K562 (cell line): ENCODE measurements around the gene FAM20B. TPM values are rescaled to one million over a fixed set of nuclear protein-coding genes. Genes with fewer than 3 reads are reported as not detected.

Experiments
- ATAC-seq: fragments of 200-7000 bp; cut with Tn5 transposase; 3 replicates; pipeline ENCODE4 v1.9.1; 2020; ENCODE audit warnings: moderate library complexity
- BruUV-seq: library from RNA; stranded (reverse); fragments of 400-500 nt; replicated peaks from 2 replicates; lab custom pipeline; 2021; lab: Mats Ljungman, UMichigan
- CTCF ChIA-PET: fragments of 300-600 bp; formaldehyde crosslinking; extraction: SDS; loops from one replicate; lab custom pipeline; 2021; ENCODE audit warnings: low intra/inter-chr PET ratio; lab: Yijun Ruan, JAX
- POLR2A ChIA-PET: fragments of 300-600, 350-650 bp; sonication (Branson Sonifier 250); formaldehyde crosslinking; extraction: SDS; loops from one replicate; lab custom pipeline; 2021; ENCODE audit warnings: antibody characterized with exemption, inconsistent platforms; lab: Yijun Ruan, JAX
- DNase-seq, 4 experiments: peaks; one replicate each; pipeline versions ENCODE4 v3.0.0 to v3.0.0-alpha.2; 2011 to 2018; ENCODE audit warnings: low spot score in 3 of 4, mixed read lengths in 3 of 4; ENCODE audit errors: extremely low read depth in 1 of 4
- FAIRE-seq: peaks from 2 replicates; lab custom pipeline; 2011; peaks lifted over from hg19 to GRCh38; lab: Jason Lieb, UNC
- H2AFZ ChIP-seq: 2 replicates; pipeline ENCODE4 v1.6.0; 2011; ENCODE audit warnings: low read depth, low read length, control low read depth, inconsistent platforms
- H3K27ac ChIP-seq: fragments of 200-600 bp; 3 replicates; pipeline ENCODE4 v1.8.0; 2011; ENCODE audit warnings: low read depth, mild to moderate bottlenecking, control low read depth, inconsistent platforms, low read length, moderate library complexity, mixed read lengths; ENCODE audit errors: extremely low read depth
- H3K27me3 ChIP-seq, 2 experiments: fragments of 300-600 bp in 1 of 2; 2 replicates in 1 of 2; 3 replicates in 1 of 2; pipeline versions ENCODE4 v1.6.0 to v1.8.0; 2011; ENCODE audit warnings: inconsistent platforms in 2 of 2, low read length in 2 of 2, mild to moderate bottlenecking in 1 of 2, mixed read lengths in 1 of 2, moderate library complexity in 1 of 2; ENCODE audit not compliant: control insufficient read depth in 2 of 2, insufficient read depth in 2 of 2
- H3K36me3 ChIP-seq: fragments of 300-600 bp; 3 replicates; pipeline ENCODE4 v1.8.0; 2011; ENCODE audit warnings: mild to moderate bottlenecking, low read length, inconsistent platforms; ENCODE audit not compliant: control insufficient read depth, insufficient read depth
- H3K4me1 ChIP-seq, 2 experiments: fragments of 200-600 bp in 1 of 2; replicated peaks in 1 of 2; 2 replicates in 1 of 2; 3 replicates in 1 of 2; pipeline versions ENCODE4 v1.5.1 to v1.8.0; 2011; ENCODE audit warnings: inconsistent platforms in 2 of 2, low read length in 2 of 2, mild to moderate bottlenecking in 1 of 2, mixed read lengths in 1 of 2, moderate library complexity in 1 of 2; ENCODE audit not compliant: control insufficient read depth in 2 of 2, insufficient read depth in 2 of 2
- H3K4me2 ChIP-seq: 2 replicates; pipeline ENCODE4 v1.6.1; 2011; ENCODE audit warnings: low read length, control low read depth, inconsistent platforms, mixed read lengths; ENCODE audit not compliant: insufficient read depth
- H3K4me3 ChIP-seq: fragments of 200-600 bp; sonication (generic), shearing (Covaris generic); 2 replicates; pipeline ENCODE4 v1.5.1; 2016; ENCODE audit warnings: control low read depth, inconsistent platforms
- H3K79me2 ChIP-seq: fragments of 200-600 bp; 3 replicates; pipeline ENCODE4 v1.8.0; 2011; ENCODE audit warnings: low read length, inconsistent platforms; ENCODE audit not compliant: control insufficient read depth, insufficient read depth
- H3K9ac ChIP-seq, 2 experiments: 2 replicates each; pipeline versions ENCODE4 v1.6.0 to v1.6.1; 2011; ENCODE audit warnings: low read depth in 2 of 2, low read length in 2 of 2, control low read depth in 1 of 2, inconsistent platforms in 1 of 2, mild to moderate bottlenecking in 1 of 2, mixed read lengths in 1 of 2; ENCODE audit not compliant: insufficient read depth in 1 of 2
- H3K9me1 ChIP-seq: one replicate; pipeline ENCODE4 v1.6.0; 2011; ENCODE audit warnings: inconsistent platforms, mild to moderate bottlenecking, low read length, moderate library complexity; ENCODE audit not compliant: control insufficient read depth, insufficient read depth
- H3K9me3 ChIP-seq: replicated peaks from 2 replicates; pipeline ENCODE4 v1.5.1; 2011; ENCODE audit warnings: low read depth, low read length, inconsistent platforms; ENCODE audit not compliant: control insufficient read depth, insufficient read depth
- H4K20me1 ChIP-seq: replicated peaks from 2 replicates; pipeline ENCODE4 v1.6.1; 2011; ENCODE audit warnings: low read length, inconsistent platforms, mixed read lengths; ENCODE audit not compliant: control insufficient read depth, insufficient read depth
- AFF1 ChIP-seq, 2 experiments: fragments of 450-650 bp; IDR thresholded peaks; 2 replicates each; pipeline ENCODE4 v1.6.1; 2018; ENCODE audit warnings: mild to moderate bottlenecking in 2 of 2, low read depth in 1 of 2; ENCODE audit not compliant: partially characterized antibody in 2 of 2
- CXXC5 ChIP-seq: fragments of 250-450 bp; sonication (Bioruptor Pico); IDR thresholded peaks from 2 replicates; pipeline ENCODE4 v1.8.0; 2022; ENCODE audit warnings: inconsistent platforms, mild to moderate bottlenecking, moderate library complexity
- GATA2 ChIP-seq: sonication (generic); formaldehyde crosslinking; IDR thresholded peaks from 2 replicates; pipeline ENCODE4 v1.4.0; 2020; ENCODE audit warnings: mild to moderate bottlenecking, missing genetic modification reagents
- KLF16 ChIP-seq: IDR thresholded peaks from 2 replicates; pipeline ENCODE4 v1.6.1; 2016; ENCODE audit warnings: antibody characterized with exemption
- MAFF ChIP-seq: IDR thresholded peaks from 2 replicates; pipeline ENCODE4 v1.6.1; 2012; ENCODE audit warnings: low read length, improper control_type of control experiment
- NFE2 ChIP-seq: IDR thresholded peaks from 2 replicates; pipeline ENCODE4 v1.6.1; 2014; ENCODE audit warnings: antibody characterized with exemption, low read depth
- NR4A1 ChIP-seq, 2 experiments: fragments of 250-450 bp in 1 of 2; fragments of 450-650 bp in 1 of 2; sonication (Bioruptor Pico) in 1 of 2; IDR thresholded peaks; 2 replicates each; pipeline versions ENCODE4 v1.4.0 to v1.6.1; 2016 to 2020; ENCODE audit warnings: mild to moderate bottlenecking in 2 of 2, missing compliant biosample characterization in 1 of 2, missing genetic modification characterization in 1 of 2, moderate library complexity in 1 of 2
- POLR2AphosphoS5 ChIP-seq: IDR thresholded peaks from 2 replicates; pipeline ENCODE4 v1.6.1; 2011; ENCODE audit warnings: mild to moderate bottlenecking, low read depth, low read length, moderate library complexity; ENCODE audit not compliant: control insufficient read depth, insufficient read depth
- SMARCC2 ChIP-seq: fragments of 450-650 bp; IDR thresholded peaks from 2 replicates; pipeline ENCODE4 v1.6.1; 2017; ENCODE audit warnings: antibody characterized with exemption, moderate library complexity, mild to moderate bottlenecking, low read depth
- TCF3 ChIP-seq: sonication (generic); formaldehyde crosslinking; IDR thresholded peaks from 2 replicates; pipeline ENCODE4 v1.4.0; 2020; ENCODE audit warnings: mild to moderate bottlenecking, missing genetic modification reagents
- TEAD2 ChIP-seq: fragments of 450-650 bp; IDR thresholded peaks from 2 replicates; pipeline ENCODE4 v1.6.1; 2016; ENCODE audit warnings: missing genetic modification characterization, control low read depth, missing compliant biosample characterization
- TRIM24 ChIP-seq, 2 experiments: fragments of 450-650 bp; IDR thresholded peaks; 2 replicates each; pipeline ENCODE4 v1.6.1; 2016
- ZEB2 ChIP-seq: fragments of 450-650 bp; IDR thresholded peaks from 2 replicates; pipeline ENCODE4 v1.6.1; 2016
- WGBS: fragments of 100-300 bp; shearing (Covaris generic); methylation state at CpG from one replicate; pipeline ENCODE4 v1.1.6; 2016; ENCODE audit warnings: low coverage, mixed read lengths; ENCODE audit not compliant: insufficient coverage; ENCODE audit errors: missing lambda C conversion rate; 5-methylcytosine and 5-hydroxymethylcytosine counted together
- in situ Hi-C: fragments of 300-500 bp; cut with MboI; formaldehyde crosslinking; loops from 4 replicates; pipeline ENCODE4 v1.15.0; 2018; ENCODE audit warnings: inconsistent platforms, mixed read lengths
- intact Hi-C: fragments of 100-400 bp; cut with micrococcal nuclease; formaldehyde crosslinking; loops from 2 replicates; pipeline ENCODE4 v1.14.2; 2022
- polyA plus RNA-seq, 8 experiments: library from polyadenylated mRNA; depleted of rRNA in 4 of 8; stranded (reverse) in 5 of 8; unstranded in 3 of 8; fragments of >200 nt; fragmentation: Nextera tagmentation in 2 of 8; fragmentation: Illumina TruSeq in 1 of 8; extraction: Ambion mirVana in 2 of 8; extraction: Trizol in 1 of 8; gene quantifications; 2 replicates each; pipeline versions ENCODE4 v1.2.1 to v1.2.3, GENCODE V29; 2011 to 2014; ENCODE audit warnings: inconsistent platforms in 1 of 8, missing spikeins in 1 of 8
- total RNA-seq, 7 experiments: library from RNA; depleted of rRNA in 6 of 7; stranded (reverse); fragments of >200 nt in 6 of 7; fragmentation: Illumina TruSeq in 2 of 7; extraction: Trizol in 2 of 7; gene quantifications; 2 replicates each; pipeline versions ENCODE4 v1.2.1 to v1.2.3, GENCODE V29; 2011 to 2021; ENCODE audit warnings: low replicate concordance in 1 of 7
- TF ChIP-seq, protein P1 (sequence below), 2 experiments: IDR thresholded peaks in 1 of 2; conservative IDR thresholded peaks in 1 of 2; 2 replicates each; pipeline ENCODE4 v1.6.1; 2016; ENCODE audit warnings: low read depth in 2 of 2, mild to moderate bottlenecking in 1 of 2, missing compliant biosample characterization in 1 of 2, missing genetic modification characterization in 1 of 2, moderate library complexity in 1 of 2

The FAM20B gene
- total and polyA plus RNA-seq, 9 of the 15 experiments (the other 6 are each of a cell fraction or from before 2014, with no cell fraction given) = 7.2 to 67.5 (median 42.9) TPM

DNA sequence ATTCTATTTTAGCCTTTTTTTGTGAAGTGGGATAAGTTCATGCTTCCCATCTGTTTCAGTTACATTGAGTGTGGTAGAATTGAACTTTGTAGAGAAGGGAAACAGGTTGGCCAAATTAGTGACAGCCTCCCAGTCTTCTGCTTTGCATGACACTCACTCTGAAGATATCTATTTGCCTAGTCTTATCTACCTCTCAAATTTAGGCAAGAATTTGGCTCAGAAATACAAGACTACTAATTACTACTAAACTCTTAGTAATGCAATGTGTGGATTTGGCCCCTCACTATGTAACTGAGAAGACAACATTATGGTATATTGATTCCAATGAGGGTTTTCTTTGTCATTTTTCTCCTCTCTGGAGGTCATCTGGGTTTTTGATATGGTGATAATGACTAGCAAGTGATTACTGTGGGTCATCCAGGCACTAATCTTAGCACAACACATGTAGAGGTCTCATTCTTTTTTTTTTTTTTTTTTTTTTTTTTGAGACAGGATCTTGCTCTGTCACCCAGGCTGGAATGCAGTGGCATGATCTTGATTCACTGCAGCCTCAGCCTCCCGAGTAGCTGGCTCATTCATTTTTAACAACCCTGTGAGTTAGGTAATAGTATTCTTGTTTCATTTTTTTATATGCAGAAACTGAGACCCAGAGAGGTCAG lies 6.3 kb downstream of the FAM20B start:
- CTCF ChIA-PET = no interaction called here
- no peaks in the 10 kb centered on the region for H3K27me3 ChIP-seq
- H2AFZ ChIP-seq = no peak overlapping the region
- ATAC-seq = peak; percentile 9
- H3K4me1 ChIP-seq = peaks cover 16 to 85% of the 10 kb centered on the region in 2 experiments
- no peak overlapping the region; the same call in 1 of the 2 replicates for H3K4me2 ChIP-seq
- no peak overlapping the region for H3K4me3 ChIP-seq
- FAIRE-seq = no peak
- H3K79me2 ChIP-seq = peaks cover 98% of the 10 kb centered on the region
- in situ Hi-C loops (no loop called here), intact Hi-C loops (loop anchor here (1.0 kb wide), 1 partner anchor 15 kb away; no protein-coding TSS in a partner anchor)
- peaks cover 13% of the 10 kb centered on the region for H4K20me1 ChIP-seq
- peak overlapping the region; percentile 7; the same call in 1 of the 3 replicates for H3K27ac ChIP-seq
- H3K36me3 ChIP-seq = no peaks in the 10 kb centered on the region; the same call in 1 of the 3 replicates
- POLR2A ChIA-PET = interaction anchor here (0.6 to 1.1 kb wide), 4 partner anchors 10 to 525 kb away, joined by 3 to 5 read pairs (median 3); no protein-coding TSS in a partner anchor
- 0 out of 4 replicates have a peak overlapping the region, but pooled peaks of 1 of the 2 experiments have one; percentile 11 for H3K9ac ChIP-seq
- H3K9me3 ChIP-seq = no peaks in the 10 kb centered on the region
- peaks cover 2% of the 10 kb centered on the region for H3K9me1 ChIP-seq
- 0% methylated on average over 1 of the region's 1 CpG for WGBS
- no TSS peak for BruUV-seq
- peak in 2 of 4 experiments; percentile 57 to 65 for DNase-seq
- TF ChIP-seq SMARCC2 (peak; percentile 59; the same call in 1 of the 2 replicates), ZEB2 (peak; percentile 69; the same call in 1 of the 2 replicates), TRIM24 (IDR thresholded peaks at IDR 0.05) (peak in 1 of 2 experiments; percentile 30; a peak in 1 of 4 replicates), GATA2 (CRISPR knock-in tag) (0 out of 2 replicates have a peak, but pooled peaks have one; percentile 28), POLR2AphosphoS5 (peak; percentile 48; the same call in 1 of the 2 replicates), TCF3 (CRISPR knock-in tag) (peak; percentile 76), MAFF (peak; percentile 7; the same call in 1 of the 2 replicates), AFF1 (IDR thresholded peaks at IDR 0.05; ENCODE audit: low read depth in 1 of 2, partially characterized antibody in 2 of 2) (peak in 1 of 2 experiments; percentile 31), TEAD2 (peak; percentile 53; the same call in 1 of the 2 replicates), CXXC5 (CRISPR knock-in tag) (0 out of 2 replicates have a peak, but pooled peaks have one; percentile 12), NR4A1 (CRISPR knock-in tag; IDR thresholded peaks at IDR 0.05) (no peak), NR4A1 (tag; IDR thresholded peaks at IDR 0.05) (peak; percentile 57; the same call in 1 of the 2 replicates), NFE2 (peak; percentile 74), KLF16 (peak; percentile 71)
- TF ChIP-seq, protein P1, sequence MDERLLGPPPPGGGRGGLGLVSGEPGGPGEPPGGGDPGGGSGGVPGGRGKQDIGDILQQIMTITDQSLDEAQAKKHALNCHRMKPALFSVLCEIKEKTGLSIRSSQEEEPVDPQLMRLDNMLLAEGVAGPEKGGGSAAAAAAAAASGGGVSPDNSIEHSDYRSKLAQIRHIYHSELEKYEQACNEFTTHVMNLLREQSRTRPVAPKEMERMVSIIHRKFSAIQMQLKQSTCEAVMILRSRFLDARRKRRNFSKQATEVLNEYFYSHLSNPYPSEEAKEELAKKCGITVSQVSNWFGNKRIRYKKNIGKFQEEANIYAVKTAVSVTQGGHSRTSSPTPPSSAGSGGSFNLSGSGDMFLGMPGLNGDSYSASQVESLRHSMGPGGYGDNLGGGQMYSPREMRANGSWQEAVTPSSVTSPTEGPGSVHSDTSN (CRISPR knock-in tag; IDR thresholded peaks at IDR 0.05; ENCODE audit: low read depth) = no peak
- TF ChIP-seq, protein P1 (tag; conservative IDR thresholded peaks at IDR 0.05; ENCODE audit: low read depth) = peak; percentile 65
